AML-193 (cell line): ENCODE results near the gene ACACA.

Experiments
- DNase-seq, 2 experiments: peaks; one replicate each; lab custom pipeline; 2025; lab: John Stamatoyannopoulos, UW

The ACACA gene

GRCh38 chr17:37069087-37069486, 337.5 kb downstream of the ACACA start:
- no peak for DNase-seq

- DNase-seq = no peak
These were observed 338.4 kb downstream of the ACACA start for GRCh38 chr17:37068266-37068665.

- DNase-seq = no peak
These were observed 339.0 kb downstream of the ACACA start for GRCh38 chr17:37067555-37068111.

- DNase-seq = no peak
These were observed 340.0 kb downstream of the ACACA start for GRCh38 chr17:37066322-37067255.

DNA sequence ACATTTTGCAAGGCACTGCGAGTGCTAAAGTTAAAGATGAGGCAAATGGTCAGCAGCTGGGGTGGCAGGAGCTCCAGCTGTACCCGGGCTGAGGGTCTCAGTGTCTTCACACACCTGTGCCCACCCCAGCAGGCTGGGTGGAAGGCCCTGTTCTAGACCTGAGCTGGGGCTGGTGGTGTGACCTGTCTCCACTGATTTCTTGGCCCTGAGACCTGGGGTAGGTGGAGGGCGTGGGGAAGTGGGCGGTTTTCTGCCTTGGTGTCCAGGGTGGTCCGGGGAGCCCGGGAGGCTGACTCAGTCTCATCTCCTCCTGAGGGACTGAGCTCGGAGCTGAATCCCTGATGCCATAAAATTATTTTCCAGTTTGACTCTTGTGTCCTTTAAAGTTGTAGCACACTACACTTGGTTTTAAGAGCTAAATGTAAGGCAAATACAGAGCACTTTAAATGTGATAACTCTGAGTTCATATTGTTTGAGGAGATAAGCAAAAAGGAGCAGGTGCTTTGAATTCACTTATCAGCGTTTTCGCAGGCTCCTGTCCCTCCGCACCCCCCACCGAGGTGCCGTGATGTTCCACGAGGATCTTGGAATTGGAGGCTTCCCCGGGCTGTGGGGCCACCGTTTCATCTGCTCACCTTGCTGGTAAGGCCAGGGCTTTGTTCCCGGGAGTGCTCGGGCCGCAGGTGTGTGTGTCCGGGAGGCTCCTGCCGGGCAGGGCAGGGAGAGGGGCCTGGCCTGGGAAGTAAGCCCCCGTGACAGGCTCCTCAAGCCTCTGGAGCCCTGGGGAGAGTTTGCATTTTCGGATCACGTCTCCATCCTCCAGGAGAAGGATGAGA, 340.9 kb downstream of the ACACA start:
- no peak for DNase-seq

- no peak for DNase-seq
These were observed 341.7 kb downstream of the ACACA start for GRCh38 chr17:37064956-37065355.

DNA sequence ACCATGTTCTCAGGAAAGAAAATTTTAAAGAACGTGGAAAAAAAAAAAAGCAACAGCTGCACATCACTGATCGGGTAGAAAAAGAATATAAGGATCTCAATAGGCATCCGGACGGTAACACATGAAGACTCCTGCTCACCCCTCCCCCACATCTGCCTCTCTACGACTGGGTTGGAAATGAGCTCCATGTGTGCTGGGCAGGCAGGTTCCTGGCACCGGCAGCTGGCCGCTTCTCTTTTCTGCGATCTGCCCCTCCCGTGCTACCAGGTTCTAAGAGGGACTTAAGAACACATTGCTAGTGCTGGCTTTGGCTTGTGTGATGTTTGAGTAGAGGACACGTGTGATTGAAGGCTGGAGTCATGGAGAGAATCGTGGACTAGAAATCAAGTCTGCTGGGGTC, 342.4 kb downstream of the ACACA start:
- DNase-seq = no peak

GRCh38 chr17:37062021-37062420, 344.6 kb downstream of the ACACA start:
- no peak for DNase-seq

- DNase-seq = no peak
These were observed 345.7 kb downstream of the ACACA start for GRCh38 chr17:37060928-37061327.

DNA sequence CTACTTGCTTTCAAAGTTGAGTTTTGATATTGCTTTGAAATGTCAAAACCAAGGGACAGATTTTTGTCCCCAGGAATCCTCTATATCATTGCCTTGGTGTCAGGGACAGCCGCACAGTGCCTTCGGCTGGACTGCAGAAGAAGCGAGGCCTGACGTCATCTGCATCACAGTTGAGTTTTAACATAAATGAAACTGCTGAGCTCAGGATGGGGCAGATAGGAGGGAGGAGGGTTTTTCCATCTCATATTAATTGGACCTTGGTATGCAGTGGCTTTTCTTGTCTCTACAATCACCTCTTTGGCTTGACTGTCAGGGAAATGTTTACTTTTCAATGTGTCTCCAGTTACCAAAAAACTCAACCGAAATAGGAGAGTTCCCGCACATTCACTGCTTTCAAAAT, 346.5 kb downstream of the ACACA start:
- no peak for DNase-seq

GRCh38 chr17:37059493-37059892, 347.1 kb downstream of the ACACA start:
- no peak for DNase-seq

- no peak for DNase-seq
These were observed 350.0 kb downstream of the ACACA start for GRCh38 chr17:37056622-37057021.

DNA sequence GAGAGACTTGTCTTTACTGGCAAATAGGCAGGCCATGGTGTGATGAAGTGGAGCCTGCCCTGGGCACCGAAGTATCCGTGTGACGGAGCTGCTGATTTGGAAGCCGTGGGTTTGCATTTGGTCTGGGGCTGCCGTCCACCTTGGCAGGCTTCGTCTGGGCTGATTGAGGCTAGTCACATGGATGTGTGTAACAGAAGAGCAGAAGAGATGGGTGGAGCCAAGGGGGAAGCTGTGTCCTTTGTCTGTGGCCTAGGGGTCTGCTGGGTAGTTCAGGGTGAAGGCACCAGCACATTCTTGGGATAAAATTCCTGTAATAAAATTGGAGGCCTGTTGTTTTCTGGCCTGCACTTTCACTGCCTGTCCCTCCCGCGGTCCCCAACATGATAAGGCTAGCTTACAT, 351.7 kb downstream of the ACACA start:
- no peak for DNase-seq

- DNase-seq = no peak
These were observed 354.2 kb downstream of the ACACA start for GRCh38 chr17:37052450-37052849.

DNA sequence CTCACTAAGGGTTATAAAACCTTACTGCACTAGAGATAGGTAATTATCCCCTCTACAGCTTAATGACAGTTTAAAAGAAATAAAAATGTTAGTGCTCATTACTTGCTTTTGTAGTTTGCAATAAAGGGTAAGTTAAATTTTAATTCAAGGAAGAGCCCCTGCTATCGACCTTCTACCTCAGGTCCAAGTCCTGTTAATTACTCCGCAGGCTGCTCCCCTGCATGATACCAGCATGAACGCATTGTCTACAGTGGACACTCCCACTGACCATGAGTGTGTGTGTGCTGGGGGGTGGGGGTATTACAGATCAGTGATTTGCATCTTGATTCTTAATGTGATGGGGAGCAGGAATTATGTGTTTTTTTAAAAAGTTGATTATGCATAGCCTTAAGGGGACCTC, 354.8 kb downstream of the ACACA start:
- DNase-seq = no peak

- DNase-seq = no peak
These were observed 355.3 kb downstream of the ACACA start for GRCh38 chr17:37051381-37051780.

- DNase-seq = no peak
These were observed 355.7 kb downstream of the ACACA start for GRCh38 chr17:37050920-37051319.

GRCh38 chr17:37048811-37049210, 357.8 kb downstream of the ACACA start:
- no peak for DNase-seq

DNA sequence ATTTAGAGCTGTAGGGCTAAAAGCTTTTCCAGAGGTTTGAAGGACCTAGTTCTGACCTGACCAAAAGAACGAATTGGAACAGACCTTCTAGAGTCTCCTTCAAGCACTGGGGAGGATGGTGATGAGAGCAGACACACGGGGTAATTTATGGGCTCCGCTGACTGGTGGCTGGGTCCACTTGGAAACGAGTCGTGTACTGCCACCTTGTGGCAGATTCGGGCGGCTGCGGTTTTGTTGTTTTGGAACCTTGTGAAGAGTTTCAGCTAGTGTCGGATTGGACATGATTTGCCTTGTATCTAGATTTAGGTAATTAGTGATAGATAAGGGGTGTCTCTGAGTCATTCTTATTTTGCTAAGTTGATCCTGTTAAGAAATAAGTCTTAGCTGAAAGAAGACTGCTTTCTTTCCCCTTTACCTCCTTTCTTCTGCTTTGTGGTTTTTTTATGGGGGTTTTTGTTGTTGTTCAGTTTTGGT, 359.0 kb downstream of the ACACA start:
- peak; percentile 67 to 74 for DNase-seq

GRCh38 chr17:37045351-37045922, 361.2 kb downstream of the ACACA start:
- no peak for DNase-seq

GRCh38 chr17:37043201-37043600, 363.4 kb downstream of the ACACA start:
- DNase-seq = no peak

DNA sequence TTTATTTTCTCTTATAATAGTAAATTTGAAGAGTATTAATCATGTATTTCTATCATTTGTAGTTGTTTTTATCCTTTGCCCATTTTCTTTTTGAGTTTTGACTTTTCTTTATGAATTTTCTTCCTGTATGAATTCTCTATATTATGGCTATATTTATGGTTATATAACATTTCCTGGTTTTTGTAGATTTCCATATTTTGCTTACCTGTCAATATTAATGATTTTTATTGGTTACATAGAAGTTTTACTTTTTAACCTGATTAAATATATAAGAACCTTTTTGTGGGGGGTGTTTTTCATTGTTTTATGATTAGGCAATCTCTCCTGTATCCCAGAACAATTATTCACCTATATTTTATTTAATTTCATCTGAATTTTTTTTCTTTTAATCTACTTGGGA, 364.7 kb downstream of the ACACA start:
- DNase-seq = no peak
